Activated CD8-positive, alpha-beta memory T cell treated with anti-CD3 and anti-CD28 coated beads for 24 hours (primary cell): ENCODE results near the gene NTM.

Experiments used
- DNase-seq: peaks from one replicate; pipeline ENCODE4 v3.0.0-alpha.2; 2020

Gene NTM

DNA sequence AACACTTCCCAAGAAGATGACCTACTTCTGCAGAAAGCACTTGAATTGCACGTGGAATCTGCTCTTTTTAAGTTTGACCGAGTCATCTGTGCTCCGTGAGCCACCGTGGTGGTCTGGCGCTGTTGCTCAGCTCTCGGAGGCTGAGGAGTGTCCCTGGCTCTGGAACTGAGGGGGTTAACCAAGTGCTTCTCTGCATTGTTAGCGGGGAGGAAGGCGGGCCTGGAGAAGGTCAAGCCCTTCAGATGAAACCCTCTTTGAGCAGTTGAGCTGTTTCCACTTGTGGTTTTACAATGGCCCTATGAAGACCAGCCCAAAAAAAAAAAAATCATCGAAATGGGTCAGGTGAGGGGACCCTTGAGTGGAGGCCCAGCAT, 286.4 kb downstream of the NTM start:
- no peak for DNase-seq

DNA sequence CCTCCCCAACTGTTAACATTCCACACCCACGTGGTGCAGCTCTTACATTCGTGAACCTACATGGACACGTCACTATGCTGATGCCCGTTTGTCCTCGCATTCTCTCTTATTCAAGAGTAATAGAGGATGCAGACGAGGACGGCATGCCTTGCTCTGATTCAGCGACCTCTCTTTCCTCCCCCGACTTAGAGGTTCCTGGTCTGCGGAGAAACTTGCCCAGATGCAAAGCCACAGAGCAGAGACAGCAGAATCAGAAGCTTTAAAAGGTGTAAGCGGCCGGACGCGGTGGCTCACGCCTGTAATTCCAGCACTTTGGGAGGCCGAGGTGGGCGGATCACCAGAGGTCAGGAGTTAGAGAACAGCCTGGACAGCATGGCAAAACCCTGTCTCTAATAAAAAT, 288.0 kb downstream of the NTM start:
- DNase-seq, result no peak

DNA sequence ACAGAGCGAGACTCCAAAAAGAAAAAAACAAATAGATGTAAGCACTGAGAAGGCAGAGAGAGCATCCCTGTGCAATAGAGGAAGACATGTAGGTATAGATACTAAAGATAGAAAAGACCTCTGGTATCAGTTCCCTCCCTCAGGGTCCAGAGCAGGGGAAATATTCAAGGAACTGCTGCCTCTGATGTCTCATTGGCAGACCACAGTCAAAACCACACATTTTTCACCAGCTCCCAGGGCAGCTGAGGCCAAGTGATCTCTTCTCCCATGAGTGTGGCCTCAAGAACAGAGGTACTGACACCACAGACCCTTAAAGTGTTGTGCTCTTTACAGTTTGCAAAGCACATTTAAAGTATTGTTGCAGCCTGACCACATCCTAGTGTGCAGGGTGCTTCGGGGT, 288.5 kb downstream of the NTM start:
- DNase-seq, result no peak

DNA sequence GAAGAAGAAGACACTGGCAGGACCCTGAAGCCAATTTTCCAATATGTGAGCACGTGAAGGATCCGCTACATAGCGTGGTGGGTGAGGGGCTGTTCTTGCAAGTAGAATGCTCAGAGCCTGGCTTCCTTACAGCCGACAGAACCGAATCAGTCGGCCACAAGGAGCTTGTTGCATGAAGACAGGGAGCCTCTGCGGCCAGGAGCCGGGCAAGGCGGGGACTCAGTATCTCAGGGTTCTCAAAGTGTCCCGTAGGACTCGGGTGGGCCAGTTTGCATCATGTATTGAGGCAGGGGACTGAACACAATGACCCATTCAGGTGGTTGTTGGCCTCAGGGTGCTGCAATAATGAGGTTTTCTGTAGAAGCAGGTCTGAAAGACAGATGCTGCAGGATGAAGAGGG, 289.5 kb downstream of the NTM start:
- no peak for DNase-seq

DNA sequence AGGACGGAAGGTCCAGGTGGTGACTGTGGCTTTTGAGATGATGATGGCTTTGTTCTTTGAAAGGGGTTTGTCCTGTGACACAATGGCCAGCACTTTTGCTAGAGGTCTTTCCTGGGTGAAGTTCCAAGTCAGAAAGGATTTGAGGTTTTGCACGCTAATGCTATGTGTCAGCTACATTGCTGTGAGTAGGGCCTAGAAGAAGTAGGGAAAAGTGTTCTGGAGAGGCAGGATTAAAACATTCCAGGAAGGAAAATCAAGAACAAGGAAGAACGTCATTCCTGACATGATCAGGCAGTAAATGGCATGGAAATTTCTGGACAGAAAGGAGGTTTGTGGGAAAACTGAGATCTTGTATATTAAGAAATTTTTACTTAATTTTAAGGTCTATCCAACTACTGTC, 290.7 kb downstream of the NTM start:
- DNase-seq, result no peak

DNA sequence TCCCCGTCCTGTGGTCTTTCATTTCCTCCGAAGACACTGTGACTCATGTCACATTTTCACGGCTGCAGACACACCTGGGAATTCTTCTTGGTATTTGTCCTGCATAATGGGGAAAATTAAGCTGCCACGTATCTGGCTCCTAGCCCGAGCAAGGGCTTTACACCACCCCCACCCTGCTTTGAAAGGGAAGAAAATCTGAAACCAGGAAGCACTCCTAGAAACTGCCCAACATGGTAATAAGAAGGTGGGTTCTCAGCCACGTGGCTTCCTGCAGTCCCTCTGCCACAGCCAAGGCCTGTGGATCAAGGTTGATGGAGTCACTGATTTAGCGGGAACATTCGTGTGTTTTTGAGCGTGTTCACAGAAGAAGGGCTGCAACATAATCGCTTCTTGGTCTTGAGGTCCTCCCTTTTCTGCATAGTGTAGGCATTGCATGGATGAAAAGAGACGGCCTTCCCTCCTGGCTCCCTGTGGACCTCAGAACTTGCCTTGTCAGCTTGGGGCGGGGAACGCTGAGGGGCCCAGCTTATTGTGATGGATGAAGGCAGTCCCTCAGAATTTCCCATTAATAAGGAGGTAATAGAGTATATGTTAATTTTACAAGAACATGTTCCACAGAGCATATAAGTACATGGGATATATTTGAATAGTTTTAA, 292.0 kb downstream of the NTM start:
- no peak for DNase-seq

DNA sequence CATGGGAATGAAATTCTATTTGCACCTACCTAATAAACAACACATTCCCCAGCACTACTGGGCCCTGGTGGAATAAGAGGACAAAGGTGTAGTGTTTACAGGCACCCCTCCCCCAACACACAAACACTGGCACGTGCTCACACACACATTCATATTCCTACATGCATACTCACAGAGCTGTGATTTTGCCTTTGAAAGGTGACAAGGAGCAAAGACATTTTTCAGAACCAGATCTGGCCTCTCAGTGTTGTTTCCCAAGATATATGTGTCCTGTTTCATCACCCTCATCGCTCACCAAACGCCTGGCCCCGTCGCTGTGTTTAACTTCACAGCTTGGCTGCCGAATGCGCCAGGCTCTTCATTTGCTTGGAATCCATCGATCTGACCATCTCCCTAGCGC, 292.6 kb downstream of the NTM start:
- no peak for DNase-seq

DNA sequence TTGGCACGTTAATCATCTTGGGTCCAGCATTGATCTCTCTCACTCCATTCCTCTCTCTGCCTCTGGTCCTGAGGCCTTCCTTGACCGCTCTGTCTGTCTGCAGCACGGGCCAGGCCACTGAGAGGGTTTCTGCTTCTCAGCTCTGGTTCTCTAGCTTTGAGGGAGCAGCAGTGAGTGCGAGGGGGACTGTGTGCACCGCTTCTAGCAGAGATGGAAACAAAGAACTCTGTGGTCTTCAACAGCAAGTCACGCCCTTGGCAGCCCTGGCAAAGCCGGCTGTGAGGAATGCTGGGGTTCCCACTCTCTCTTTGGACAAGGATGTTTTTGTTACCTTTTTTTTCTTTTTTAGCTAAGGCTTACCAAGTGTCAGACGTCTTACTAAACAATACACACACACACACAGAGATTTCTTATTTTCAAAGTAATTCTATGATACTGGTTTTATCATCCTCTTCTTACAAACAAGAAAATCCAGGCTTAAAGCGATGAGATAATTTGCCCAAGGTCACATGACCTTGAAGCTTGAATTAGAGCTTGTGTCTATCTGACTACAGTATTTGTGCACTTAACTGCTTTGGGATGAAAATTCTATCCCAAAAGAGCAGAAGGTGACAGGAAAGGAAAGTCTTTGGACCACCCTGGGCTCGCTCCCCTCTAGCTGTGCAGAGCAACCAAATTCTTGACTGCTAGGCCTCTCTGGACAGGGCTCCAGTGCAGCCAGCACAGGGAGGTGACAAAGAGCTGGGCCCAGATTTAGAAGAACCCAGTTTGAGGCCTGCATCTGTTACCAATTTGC, 293.2 kb downstream of the NTM start:
- DNase-seq, result no peak

DNA sequence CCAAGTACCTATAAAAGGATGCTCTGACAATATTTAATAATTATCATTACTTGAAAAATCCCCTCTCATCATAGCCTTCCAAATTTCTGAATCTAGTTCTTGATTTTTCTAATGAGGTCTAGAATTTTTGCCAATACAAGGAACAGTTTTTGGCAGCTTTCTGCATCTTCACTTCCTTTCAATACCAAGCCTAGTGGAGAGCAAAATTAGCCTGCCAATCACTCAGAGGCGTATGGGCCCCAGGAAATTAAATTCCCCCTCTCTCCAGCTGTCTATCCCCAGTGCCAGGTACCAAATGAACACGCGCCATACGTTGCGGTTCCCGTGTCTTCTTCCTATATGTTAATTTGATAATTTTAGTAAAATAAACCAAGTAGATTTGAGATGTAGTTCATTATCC, 293.9 kb downstream of the NTM start:
- no peak for DNase-seq

DNA sequence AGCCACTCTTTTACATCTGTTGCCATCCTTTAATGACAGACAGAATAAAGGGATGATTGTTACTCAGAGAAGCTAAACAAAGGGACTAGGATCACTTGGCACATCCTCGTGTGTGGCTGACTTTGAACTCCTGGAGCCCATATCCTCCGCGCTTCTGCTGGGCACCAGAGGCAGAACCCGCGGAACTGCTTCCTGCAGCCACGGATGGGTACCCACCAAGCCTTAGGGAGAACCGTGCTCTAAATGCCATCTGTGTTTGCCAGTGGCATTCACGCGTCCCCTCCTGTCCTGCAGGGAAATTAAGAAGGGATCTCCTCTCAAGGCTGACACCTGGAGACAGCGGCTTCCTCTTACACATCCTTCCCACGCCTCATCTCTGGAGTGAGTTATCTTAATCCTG, 294.4 kb downstream of the NTM start:
- no peak for DNase-seq

DNA sequence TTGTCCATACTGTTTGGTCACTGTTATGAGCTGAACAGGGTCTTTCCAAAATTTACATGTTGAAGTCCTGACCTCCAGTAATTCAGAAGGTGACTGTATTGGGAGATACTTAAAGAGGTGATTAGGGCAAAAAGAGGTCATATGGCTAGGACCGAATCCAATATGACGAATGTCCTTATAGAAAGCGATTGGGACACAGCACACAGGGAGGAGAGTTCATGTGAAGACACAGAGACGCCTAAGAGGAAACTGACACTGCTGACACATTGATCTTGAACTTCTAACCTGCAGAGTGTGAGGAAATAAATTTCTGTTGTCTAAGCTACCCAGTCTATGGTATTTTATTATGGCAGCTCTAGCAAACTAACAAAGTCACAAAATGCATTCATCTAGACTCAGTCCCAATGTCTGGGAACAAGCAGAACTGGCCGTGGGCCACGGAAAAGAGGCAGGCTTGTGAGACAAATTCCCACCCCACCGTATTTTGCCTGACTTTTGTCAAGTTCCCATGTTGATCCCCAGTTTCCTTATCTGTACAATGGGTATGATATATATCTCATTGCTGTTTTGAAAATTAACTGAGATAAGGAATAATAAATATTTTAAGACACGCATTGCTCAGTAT, 295.0 kb downstream of the NTM start:
- no peak for DNase-seq

DNA sequence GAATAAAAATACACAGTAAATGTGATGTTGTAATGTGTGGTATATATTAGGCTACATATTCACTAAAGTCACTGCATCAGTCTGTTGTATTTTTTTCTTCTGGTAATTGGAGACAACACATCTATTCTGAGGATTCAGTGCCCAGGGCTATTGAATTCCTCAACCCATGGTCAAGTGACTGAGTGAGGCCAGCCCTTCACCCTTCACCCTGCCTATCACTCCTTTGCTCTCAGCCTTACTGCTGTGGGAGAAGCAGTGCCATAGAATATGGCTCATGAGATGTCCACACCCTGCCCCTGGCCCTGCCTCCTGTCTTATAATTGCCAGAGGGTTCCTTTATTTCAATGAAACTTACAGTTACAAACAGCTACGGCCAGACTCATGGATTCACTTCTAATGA, 295.6 kb downstream of the NTM start:
- no peak for DNase-seq

DNA sequence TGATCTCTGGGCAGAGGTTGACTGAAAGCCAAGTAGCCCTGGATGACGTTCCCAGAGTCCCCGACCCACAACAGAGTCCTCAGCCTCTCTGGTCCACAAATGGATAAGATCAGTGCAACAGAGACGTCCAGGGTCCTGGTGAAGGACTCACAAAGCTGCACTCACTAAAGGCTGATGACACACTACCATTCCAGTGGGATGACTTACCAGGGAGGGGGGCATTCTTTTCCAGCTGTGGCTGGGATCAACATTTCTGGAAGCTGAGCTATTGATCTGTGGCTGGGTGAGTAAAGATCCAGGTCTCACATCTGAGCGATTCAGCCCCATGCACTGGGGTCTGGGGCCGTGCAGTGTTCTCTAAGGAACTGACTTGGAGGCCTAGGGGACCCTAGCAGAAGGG, 296.2 kb downstream of the NTM start:
- DNase-seq, result no peak

DNA sequence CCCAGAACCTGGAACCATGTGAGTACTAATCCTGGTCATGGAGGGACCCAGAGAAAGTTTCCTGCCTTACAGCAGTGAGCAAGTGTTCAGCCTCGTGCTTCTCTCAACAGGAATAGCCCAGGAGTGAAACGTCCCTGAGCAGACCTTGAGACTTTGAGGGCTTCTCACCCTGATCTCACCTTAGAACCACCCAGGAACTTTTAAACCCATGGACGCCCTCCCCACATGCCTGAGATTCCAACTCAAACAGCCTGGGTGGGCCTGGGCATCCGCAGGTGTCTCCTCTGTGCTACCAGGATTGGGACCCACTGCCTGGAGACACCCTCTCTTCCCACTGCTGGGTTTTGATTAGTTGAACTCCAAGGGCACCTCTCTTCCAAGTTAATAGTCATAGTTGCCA, 297.2 kb downstream of the NTM start:
- DNase-seq, result no peak

DNA sequence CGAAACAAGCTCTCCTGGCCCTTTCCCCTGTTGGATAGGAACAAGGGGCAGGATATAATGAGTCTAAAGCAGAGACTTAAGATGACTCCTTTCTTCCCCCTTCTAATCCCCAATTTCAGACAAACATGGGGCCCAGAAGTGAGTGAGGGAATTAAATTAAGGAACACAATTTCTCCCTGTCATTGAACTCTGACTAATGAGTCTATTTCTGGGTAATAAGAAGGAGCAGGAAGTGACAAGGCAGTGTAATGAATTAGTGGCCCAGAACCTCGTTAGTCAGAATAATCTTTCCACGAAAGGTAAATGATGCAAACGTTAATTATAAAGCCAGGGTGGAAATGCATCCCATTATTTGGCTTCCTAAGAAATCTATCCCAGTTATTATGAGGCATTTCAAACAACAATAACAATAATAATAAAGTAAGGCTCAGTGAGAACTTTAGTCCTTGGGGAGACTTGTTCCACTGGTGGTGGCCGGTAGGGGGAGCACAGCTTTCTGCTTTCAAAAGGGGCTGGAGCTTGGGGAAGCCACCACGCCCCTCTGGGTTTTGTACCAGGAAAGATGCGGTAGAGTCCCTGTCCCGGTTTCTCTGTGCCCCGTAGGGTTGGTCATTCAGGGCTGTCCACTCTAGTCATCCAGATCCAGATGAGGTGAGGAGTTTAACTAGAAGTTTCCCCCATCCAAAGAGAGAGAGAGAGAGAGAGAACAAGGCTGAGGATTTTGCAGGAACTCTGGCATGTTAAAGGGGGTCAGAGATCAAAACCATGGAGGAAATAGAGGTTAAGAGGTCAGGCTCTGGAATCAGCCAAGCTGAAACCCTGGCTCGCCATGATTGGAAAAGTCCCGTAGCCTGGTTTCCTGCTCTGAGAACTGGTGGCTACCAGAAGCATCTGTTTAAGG, 298.3 kb downstream of the NTM start:
- peak; percentile 64 for DNase-seq

DNA sequence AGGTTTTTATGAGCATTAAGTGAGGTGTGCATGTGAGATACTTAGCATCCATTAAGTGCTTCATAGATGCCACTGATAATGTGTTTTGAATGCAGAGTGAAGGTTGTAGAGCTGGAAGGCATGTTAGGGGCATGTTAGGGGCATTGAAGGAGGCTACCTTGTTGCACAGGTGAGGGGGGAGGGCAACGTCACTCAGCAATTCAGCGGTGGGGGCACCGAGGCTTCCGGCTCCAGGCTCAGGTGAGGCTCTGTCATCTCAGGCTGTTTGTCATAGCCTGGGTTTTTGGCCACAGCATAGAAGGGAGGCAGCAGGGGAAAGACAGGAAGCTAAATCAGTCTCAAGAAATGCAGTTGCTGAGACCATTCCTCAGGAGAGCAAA, 299.0 kb downstream of the NTM start:
- no peak for DNase-seq

DNA sequence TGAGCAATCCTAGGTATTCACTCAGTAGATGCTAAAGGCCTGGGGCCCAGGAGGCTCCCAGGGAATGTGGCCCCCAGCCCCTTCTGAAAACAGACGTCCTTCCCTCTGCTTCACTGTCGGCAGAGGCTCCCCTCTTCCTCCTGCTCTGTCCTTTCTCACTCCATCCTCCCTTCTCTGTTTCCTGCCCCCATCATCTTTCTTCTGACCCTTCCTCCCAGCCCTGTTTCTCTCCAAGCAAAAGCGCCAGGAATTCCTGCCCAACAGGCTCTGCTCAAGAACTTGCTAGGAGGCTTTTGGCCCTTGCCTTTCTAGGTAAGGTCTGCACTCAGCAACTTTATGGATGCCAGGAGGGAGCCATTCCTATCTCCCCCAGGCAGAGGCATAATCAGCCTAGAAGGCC, 300.5 kb downstream of the NTM start:
- no peak for DNase-seq

DNA sequence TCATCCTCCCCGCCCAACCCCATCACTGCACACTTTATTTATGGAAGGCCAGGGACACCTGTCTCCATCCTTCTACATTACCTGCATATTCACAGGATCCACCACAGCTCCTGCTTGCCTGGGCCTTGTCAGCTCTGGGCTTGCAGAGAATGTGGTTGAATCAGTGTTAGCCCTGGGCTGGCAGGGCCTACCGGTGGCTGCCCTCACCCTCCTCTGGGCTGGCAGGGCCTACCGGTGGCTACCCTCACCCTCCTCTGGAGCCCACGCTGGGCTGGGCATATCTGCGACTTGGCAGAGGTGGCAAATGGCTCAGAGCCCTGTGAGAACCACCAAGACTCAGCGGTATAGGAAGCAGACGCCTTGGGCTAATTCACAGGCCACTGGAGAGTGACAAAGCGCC, 300.9 kb downstream of the NTM start:
- no peak for DNase-seq

DNA sequence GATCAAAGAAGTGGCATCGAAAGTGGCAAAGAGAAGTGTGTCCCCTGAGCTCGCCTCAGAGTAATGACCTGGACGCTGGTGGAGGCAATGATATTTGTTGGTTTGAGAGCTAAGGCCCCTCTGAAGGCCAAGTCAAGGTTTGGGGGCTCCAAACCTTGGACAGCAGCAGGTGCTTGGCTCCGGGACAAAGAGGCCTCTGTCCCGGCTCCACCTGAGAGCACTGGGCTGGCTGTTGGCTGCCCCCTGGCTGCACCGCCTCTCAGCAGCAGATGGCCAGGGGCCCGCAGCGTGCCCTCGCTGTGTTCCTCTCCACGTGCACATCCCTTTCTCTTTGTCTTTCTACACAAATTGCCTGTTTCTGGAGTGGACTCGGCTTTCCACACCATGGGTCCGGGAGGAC, 301.3 kb downstream of the NTM start:
- DNase-seq, result no peak

DNA sequence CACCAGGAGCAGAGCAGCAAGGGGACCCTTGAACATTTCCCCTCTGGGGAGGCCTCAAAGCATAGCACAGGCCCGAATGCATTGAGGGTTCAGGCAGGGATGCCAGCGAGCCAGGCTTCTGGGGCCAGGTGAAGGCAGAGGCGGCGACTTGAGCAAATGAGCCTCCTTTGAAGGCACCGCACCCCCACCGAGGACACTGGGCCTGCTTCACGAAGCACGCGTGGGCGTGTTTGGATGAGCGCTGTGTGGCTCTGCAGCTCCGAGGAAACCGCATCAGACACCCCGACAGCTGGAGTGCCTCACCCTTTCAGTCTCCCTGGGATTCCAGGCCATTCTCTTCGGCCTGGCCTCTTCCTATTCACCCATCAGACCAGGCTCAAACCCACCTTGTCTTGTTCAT, 301.8 kb downstream of the NTM start:
- DNase-seq, result no peak

DNA sequence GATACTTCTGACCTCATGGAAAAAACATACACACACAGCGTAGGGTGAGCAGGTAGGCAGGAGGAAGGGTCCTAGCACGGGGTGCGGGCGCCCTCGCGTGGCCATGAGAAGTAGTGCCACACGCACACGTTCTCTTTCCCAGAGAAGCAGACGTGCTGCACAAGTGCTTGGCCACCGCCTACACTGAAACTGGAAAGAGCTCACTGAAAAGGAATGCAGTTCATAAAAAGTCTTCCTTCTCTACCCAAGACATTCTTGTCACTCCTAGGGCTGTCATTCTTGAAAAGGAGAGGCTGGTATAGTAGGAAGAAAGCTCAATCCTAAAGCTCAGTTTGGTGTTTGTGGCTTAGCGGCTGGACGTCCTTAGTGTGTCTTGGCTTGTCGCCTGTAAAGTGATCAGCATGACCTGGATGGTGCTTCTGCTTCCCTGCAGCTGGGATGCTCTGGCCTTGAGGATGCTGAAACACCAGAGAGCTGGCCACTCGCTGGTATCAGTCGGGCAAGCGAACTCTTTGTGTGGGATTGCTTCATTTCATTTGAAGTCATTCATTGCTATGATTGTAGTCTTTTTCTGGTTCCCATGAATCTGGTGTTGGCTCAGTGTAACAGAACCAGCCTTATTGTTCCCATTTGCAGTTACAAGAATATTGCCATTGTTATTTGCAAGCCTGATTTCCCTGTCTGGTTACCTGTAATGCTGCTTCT, 303.8 kb downstream of the NTM start:
- peak; percentile 63 for DNase-seq

DNA sequence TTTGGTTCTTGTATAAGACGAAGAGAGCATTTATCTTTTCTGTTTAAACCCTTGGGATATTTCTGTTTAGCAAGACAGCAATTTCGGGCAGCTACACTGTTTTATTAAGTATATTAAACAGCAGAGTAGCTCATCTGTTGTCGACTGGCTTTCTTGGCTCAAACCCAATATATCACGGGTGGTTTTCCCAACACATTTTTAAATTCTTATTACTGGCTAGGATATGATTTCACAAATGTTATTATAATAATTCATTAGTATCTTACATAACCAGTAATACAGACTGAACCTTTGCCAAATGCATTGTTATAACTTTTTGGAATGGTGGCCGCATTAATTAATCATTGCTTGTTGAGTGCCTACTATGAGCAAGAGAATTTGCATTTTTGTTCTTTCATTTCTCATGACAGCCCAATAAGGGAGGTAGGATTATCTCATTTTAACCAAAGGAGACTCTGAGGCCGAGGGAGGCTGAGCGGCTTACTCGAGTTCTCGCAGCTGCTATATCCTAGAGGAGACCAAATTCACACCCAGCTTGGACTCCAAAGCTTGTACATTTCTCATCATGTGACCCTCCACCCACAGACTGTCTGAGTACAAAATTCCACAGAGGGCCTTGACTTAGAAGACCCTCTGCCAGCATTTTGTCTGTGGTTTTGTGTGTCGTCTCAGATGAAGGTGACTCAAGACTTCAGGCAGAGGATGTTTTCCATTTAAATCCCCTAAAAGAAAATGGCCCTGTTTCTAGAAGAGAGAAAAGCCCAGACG, 304.9 kb downstream of the NTM start:
- no peak for DNase-seq
